Right atrium auricular region (tissue), 2 donors: ENCODE data around the gene ARHGAP26. TPM values are rescaled to one million over a fixed set of nuclear protein-coding genes. Genes with fewer than 3 reads are reported as not detected.

ENCODE experiments used
- DNase-seq: peaks from one replicate; pipeline ENCODE4 v3.0.0-alpha.2; 2019; ENCODE audit warnings: low spot score
- H3K27ac ChIP-seq, 2 donors: fragments of 200-600 bp; sonication (generic); 1 replicate in 1 of 2; 2 replicates in 1 of 2; pipeline ENCODE4 v1.5.1; 2016 to 2019
- H3K27me3 ChIP-seq, 2 donors: fragments of 200-600 bp; sonication (generic); one replicate each; pipeline versions ENCODE4 v1.5.1 to v1.6.0; 2017 to 2019
- H3K36me3 ChIP-seq: fragments of 200-600 bp; sonication (generic); one replicate; pipeline ENCODE4 v1.5.1; 2016
- H3K4me1 ChIP-seq, 2 donors: fragments of 200-600 bp; sonication (generic); one replicate each; pipeline versions ENCODE4 v1.5.1 to v1.6.0; 2017 to 2019
- H3K4me3 ChIP-seq, 2 donors: fragments of 200-600 bp; sonication (generic); 1 replicate in 1 of 2; 2 replicates in 1 of 2; pipeline ENCODE4 v1.5.1; 2017 to 2019; ENCODE audit warnings: mild to moderate bottlenecking in 1 of 2, moderate library complexity in 1 of 2
- H3K9me3 ChIP-seq, 2 donors: fragments of 200-600 bp; sonication (generic); one replicate each; pipeline ENCODE4 v1.5.1; 2019
- total RNA-seq, 2 donors: library from RNA; depleted of rRNA; stranded (reverse); fragments of >200 nt; gene quantifications; one replicate each; pipeline ENCODE4 v1.1.0, GENCODE V29; 2016
- TF ChIP-seq, protein P1 (sequence below), 2 donors: fragments of 200-600 bp; sonication (generic); IDR thresholded peaks; one replicate each; pipeline ENCODE4 v1.5.1; 2019; ENCODE audit warnings: antibody characterized with exemption in 2 of 2

Gene ARHGAP26
- total RNA-seq, 2 donors from 2014 or later, result 29.8 to 31.6 TPM

DNA sequence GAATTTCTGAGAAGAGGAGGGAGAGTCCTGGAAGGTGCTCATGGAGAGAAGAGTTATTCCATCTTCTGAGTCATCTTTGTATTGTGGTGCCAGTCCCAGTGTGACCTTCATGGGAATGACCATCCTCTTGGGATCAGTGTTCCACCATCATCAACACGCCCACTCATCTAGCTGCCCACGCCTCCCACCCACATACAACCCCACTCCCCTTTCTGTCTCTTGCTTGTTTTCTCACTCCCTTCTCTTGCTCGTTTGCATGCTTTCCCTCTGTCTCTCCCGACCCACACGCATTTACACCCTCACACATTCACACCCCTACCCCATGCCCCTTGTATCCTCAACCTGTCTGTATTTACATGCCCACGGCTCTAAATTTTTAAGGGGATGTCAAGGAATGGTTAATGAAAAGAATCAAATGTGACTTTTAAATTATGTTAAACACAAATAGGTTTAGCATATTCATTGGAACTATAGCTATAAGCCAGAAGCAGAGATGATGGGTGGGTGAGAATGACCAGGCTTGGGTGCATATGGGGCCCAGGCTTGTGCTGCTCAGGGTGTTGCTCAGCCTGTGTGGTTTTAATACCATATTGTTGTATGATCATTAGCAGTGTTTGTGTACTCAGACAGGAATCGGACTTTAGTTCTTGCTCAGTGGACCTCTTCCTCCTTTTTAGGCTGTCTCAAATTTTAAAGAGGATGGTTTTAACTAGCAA, 160.4 kb downstream of the ARHGAP26 start:
- TF ChIP-seq, protein P1, sequence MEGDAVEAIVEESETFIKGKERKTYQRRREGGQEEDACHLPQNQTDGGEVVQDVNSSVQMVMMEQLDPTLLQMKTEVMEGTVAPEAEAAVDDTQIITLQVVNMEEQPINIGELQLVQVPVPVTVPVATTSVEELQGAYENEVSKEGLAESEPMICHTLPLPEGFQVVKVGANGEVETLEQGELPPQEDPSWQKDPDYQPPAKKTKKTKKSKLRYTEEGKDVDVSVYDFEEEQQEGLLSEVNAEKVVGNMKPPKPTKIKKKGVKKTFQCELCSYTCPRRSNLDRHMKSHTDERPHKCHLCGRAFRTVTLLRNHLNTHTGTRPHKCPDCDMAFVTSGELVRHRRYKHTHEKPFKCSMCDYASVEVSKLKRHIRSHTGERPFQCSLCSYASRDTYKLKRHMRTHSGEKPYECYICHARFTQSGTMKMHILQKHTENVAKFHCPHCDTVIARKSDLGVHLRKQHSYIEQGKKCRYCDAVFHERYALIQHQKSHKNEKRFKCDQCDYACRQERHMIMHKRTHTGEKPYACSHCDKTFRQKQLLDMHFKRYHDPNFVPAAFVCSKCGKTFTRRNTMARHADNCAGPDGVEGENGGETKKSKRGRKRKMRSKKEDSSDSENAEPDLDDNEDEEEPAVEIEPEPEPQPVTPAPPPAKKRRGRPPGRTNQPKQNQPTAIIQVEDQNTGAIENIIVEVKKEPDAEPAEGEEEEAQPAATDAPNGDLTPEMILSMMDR (IDR thresholded peaks at IDR 0.05), result no peak
- no peaks in the 10 kb centered on the region for H3K27me3 ChIP-seq
- H3K36me3 ChIP-seq, result peaks cover 20% of the 10 kb centered on the region
- no peak overlapping the region for H3K4me3 ChIP-seq
- peaks cover 0 to 63% of the 10 kb centered on the region in 2 donors for H3K4me1 ChIP-seq
- no peak for DNase-seq
- peak overlapping the region; percentile 10 to 37 for H3K27ac ChIP-seq
- no peaks in the 10 kb centered on the region for H3K9me3 ChIP-seq

DNA sequence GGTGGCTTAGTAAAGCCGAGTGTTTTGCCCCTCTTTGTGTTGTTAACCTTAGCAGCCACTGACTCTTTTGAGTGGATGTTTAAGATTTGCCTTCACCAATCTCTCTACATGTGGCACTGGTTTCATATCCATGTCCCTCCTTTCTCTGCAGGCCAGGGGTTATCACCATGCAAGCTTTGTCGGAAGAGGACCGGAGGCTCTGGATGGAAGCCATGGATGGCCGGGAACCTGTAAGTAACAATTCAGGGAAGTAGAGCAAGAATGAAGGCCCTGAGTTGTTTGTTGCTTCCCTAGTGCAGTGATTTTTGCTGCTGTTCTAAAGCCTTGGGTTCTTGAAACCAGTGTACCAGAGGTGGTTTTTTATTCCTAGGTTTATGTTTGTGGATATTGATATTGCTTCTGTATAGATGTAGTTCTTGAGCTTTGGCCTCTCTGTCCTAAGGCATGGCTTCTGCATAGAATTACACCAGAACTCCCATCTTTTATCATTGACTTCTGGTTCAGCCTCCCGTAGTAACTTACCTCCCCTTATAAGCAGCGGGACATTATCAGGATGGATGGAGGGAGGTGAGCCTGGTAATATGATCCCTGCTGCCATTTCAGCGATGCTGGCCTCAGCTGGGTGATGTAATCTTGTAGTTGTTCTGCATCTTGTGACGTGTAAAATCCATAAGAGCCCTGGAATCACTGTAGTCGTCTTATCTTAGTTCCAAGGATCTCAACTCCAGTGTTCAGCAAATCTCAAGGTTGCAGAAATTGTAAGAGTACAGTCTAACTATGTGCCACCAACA, 161.9 kb downstream of the ARHGAP26 start:
- H3K27me3 ChIP-seq, result no peaks in the 10 kb centered on the region
- H3K4me1 ChIP-seq, result peaks cover 0 to 51% of the 10 kb centered on the region in 2 donors
- H3K9me3 ChIP-seq, result no peaks in the 10 kb centered on the region
- no peak overlapping the region for H3K4me3 ChIP-seq
- H3K36me3 ChIP-seq, result peaks cover 20% of the 10 kb centered on the region
- no peak for DNase-seq
- TF ChIP-seq, protein P1 (IDR thresholded peaks at IDR 0.05), result no peak
- H3K27ac ChIP-seq, result peak overlapping the region in 1 of 2 donors; percentile 24

DNA sequence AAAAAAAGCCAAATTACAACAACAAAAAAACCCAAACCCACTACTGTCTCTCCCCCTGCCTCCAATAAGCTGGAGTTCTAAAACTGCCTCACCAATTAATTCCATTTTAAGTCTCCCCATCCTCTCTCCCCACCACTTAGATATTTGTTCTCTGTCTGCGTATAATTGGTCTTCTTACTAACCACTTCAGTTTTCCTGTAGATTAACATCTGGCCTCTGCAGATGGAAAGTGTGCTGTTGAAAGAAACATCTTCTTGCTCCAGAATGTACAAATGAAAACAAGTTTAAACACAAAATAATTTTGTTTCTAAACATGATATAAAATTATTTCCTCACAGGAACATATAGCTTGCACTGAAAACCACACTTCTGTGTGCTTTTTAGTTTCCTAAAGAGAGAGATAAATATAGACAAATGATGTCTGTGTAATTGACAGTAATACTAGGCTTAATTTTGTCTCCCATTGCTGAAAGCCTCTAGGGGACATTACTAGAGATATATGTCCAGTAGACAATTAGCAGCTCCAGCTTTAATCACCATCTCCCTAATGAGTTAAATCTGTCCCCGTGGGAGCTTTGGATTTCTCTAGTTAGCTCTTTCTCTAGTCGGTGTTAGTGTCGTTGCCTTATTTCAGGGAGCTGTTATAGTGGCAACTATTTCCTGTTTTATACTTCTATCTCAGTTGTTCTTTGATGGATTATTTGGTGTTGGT, 164.0 kb downstream of the ARHGAP26 start:
- H3K4me1 ChIP-seq, result peaks cover 0 to 59% of the 10 kb centered on the region in 2 donors

DNA sequence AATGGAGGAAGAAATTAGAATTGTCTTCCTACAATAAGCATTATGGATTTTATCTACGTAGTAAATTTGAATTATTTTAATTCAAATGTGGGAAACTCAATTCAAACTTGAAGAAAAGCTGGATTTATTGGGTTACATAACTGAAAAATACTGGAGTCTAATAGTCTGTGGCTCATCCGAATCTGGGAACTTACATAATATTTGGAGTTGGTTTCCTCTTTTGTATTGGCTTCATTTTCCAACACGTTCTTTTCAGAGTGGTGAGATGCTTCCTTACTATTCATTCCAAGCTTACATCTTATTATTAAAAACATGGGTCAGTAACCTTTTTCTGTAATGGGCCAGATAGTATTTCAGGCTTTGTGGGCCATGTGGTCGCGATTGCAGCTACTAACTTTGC, 164.8 kb downstream of the ARHGAP26 start:
- peaks cover 0 to 55% of the 10 kb centered on the region in 2 donors for H3K4me1 ChIP-seq

More for the DNA sequence above, 164.0 kb downstream of the ARHGAP26 start:
- Histone ChIP-seq H3K4me3 (no peak overlapping the region), H3K9me3 (no peaks in the 10 kb centered on the region), H3K36me3 (peaks cover 20% of the 10 kb centered on the region), H3K27ac (no peak overlapping the region), H3K27me3 (no peaks in the 10 kb centered on the region)
- TF ChIP-seq, protein P1 (IDR thresholded peaks at IDR 0.05), result no peak
- no peak for DNase-seq

DNA sequence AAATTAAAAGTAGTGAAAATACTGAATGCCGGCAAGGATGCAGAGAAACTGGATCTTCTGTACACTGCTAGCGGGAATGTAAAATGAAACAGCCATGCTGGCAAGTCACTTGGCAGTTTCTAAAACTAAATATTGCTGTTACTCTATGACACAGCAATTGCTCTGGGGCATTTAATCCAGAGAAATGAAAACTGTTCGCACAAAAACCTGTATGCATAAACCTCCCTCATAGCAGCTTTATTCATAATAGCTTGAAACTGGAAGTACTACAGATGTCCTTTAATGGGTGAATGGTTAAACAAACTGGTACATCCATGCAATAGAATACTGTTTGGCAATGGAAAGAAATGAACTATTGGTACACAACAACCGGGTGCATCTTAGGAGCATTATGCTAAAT, 167.2 kb downstream of the ARHGAP26 start:
- H3K4me1 ChIP-seq, result peaks cover 0 to 35% of the 10 kb centered on the region in 2 donors
- no peaks in the 10 kb centered on the region for H3K9me3 ChIP-seq
- H3K27ac ChIP-seq, result no peak overlapping the region
- no peaks in the 10 kb centered on the region for H3K27me3 ChIP-seq
- no peak for DNase-seq
- no peak overlapping the region for H3K4me3 ChIP-seq
- TF ChIP-seq, protein P1 (IDR thresholded peaks at IDR 0.05), result no peak
- peaks cover 15% of the 10 kb centered on the region for H3K36me3 ChIP-seq

More for the DNA sequence above, 164.8 kb downstream of the ARHGAP26 start:
- DNase-seq, result no peak
- H3K36me3 ChIP-seq, result peaks cover 20% of the 10 kb centered on the region
- no peak overlapping the region for H3K4me3 ChIP-seq
- H3K27ac ChIP-seq, result no peak overlapping the region
- no peaks in the 10 kb centered on the region for H3K27me3 ChIP-seq
- H3K9me3 ChIP-seq, result no peaks in the 10 kb centered on the region
- TF ChIP-seq, protein P1 (IDR thresholded peaks at IDR 0.05), result no peak
